Right lung (tissue), 5 donors: ENCODE data around the gene IKZF2. TPM values are rescaled to one million over a fixed set of nuclear protein-coding genes. Genes with fewer than 3 reads are reported as not detected.
A peak's percentile ranks its signal among the peaks of the same experiment; 100 is the strongest.

Experiments
- DNase-seq, 2 donors: peaks; one replicate each; pipeline ENCODE4 v3.0.0-alpha.2; 2013
- polyA plus RNA-seq, 5 donors: library from polyadenylated mRNA; unstranded; fragments of 120-200 nt; gene quantifications; one replicate each; pipeline versions ENCODE4 v1.2.1 to v1.2.3, GENCODE V29; 2013; ENCODE audit warnings: inconsistent platforms in 1 of 5, low replicate concordance in 1 of 5; ENCODE audit not compliant: insufficient read length in 5 of 5, insufficient read depth in 1 of 5

The IKZF2 gene
- polyA plus RNA-seq, 5 donors, result 5.7 to 15.5 (median 14.7) TPM

GRCh38 chr2:213156717-213157116 is 5.3 kb upstream of the IKZF2 start:
- DNase-seq, result no peak

- DNase-seq, result no peak
These were observed 1.5 kb upstream of the IKZF2 start for GRCh38 chr2:213152888-213153287.

DNA sequence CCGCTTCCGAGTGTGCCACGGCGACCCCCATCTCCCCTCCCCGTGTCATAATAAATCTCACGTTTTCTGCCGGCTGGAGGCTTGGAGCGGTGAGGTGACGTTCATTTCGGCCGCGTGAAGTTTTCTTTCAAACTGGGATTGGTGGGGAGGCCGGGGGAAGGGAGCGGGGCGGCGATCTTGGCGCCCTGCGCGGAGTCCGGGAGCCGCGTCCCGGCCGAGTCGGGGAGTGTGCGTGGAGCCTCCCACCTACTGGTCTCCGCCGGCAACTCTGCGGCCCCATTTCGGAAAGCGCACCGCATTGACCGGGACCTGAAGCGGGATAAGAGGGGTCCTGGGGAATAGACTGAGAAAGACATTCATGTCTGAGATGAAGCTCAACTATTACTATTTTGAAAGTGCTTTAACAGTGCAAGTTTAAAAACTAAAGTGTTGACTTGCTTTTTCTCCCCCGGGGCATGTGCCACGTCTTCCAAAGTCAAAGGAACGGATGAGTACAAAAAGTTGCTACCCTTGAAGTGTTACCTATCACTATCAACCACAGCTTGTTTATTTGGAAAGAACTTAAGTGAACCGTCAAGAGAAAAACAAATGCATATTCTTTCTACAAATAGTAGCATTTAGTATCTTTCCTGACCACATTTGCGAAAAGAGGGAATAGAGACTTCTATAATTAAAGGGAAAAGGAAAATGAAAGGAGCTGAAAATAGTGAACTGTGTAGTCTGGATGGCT is 818 bp upstream of the IKZF2 start:
- DNase-seq, result peak in 1 of 2 donors; percentile 40

GRCh38 chr2:213150315-213151097 is 906 bp downstream of the IKZF2 start:
- peak; percentile 33 to 40 for DNase-seq

DNA sequence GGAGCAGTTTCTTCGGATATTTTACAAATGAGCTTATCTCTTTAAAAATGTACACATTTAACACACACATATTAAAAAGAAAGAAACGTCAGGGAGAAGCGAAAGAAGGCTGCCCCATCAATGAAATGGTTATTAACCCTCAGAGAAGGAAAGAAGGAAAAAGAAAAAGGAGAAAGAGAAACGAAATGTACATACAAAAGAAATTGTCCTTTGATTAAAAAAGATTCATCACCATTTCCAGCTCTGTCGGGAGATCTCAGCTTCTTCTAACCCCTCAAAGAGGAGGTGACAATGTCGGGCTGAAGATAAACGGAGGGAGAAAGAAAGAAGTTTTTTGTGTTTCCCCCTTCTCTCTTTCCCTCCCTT is 1.5 kb downstream of the IKZF2 start:
- no peak for DNase-seq

DNA sequence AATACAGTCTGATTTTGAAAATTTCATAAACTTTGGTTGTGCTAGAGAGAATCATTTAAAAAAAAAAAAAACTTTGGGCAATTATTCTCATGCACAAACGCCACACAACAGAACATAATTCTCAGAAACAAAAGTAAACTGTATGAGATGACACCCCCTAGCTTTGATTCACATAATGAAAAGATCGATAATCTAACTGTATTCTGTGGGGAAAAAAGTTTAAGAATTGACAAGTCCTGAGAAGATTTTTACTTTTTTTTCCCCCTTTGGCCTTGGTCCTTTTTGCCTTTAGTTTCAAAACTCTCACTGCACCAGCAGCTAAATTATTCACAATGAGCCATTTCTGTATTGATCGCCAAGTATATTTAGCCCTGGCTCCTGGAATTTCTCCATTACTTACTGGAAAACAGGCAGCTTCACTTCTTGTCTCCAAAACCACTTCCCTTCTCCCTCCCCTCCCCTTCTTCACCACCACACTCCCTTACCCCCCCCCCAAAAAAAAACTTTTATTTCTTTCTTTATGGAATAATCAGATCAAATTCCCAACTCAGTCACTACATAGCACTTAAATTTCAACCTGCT is 2.0 kb downstream of the IKZF2 start:
- DNase-seq, result no peak

GRCh38 chr2:213148572-213149261 is 2.7 kb downstream of the IKZF2 start:
- DNase-seq, result no peak

DNA sequence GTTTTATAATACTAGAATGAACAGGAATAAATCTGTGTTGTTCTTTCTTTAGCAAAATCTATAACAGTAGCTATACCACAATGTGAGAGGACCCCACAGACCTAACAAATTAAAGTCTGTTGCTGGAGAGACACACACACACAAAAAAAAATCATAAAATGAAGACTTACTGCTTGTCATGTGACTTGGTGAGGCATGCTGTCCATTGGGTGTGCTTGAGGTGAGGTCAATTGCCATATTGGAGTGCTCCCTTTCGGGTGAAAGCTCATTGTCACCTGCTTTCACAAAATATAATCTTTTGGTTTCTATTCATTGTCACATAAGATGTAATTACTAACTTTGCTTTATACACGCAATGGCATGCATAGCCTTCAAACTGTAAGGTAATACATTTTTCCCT is 3.9 kb downstream of the IKZF2 start:
- DNase-seq, result no peak

DNA sequence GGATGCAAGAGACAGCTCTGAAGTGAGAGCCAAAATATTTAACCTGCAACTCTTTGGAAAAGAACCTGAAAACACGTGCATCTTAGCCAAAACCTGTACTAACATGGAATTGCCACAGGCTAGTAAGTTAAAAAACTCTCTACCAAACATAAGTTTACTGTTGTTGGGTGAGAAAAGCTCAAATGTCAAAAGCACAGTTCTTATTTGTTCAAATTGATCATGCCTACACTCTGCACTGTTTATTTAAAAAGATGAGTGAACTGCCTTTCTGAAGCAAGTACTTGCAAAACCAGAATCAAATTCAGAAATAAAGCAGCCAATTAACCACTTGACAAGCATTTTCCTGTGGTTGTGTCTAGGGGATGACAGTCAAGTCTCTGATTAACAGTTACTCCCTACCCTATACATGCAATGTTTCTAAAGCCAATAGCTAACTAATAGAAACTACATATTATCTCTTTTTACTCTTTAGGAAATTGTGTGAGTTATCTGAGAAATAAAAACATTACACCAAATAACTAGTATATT is 5.6 kb downstream of the IKZF2 start:
- DNase-seq, result no peak

- no peak for DNase-seq
These were observed 14.3 kb downstream of the IKZF2 start for GRCh38 chr2:213137064-213137463.

DNA sequence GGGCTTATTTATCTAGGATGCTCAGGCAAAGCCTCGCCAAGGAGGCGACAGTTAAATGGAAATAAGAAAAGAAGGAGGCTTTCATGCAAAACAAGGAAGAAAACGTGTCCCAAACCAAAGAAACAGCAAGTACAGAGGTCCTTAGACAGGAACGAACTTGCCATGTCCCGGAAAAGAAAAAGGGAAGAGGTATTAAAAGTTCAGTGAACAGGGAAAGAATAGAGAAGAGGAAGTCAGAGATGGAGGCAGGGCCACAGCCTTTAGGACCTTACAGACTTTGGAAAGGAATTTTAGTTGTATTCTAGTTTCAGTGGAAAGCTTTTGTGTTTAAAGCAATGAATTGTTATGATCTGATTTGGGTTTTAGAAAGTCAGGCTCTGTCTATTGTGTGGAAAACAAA is 22.1 kb downstream of the IKZF2 start:
- no peak for DNase-seq

GRCh38 chr2:213125646-213126347 is 25.6 kb downstream of the IKZF2 start:
- DNase-seq, result no peak

- DNase-seq, result no peak
These were observed 28.7 kb downstream of the IKZF2 start for GRCh38 chr2:213122725-213123124.

- no peak for DNase-seq
These were observed 29.7 kb downstream of the IKZF2 start for GRCh38 chr2:213121690-213122089.

GRCh38 chr2:213119061-213119809 is 32.2 kb downstream of the IKZF2 start:
- peak in 1 of 2 donors; percentile 19 for DNase-seq

DNA sequence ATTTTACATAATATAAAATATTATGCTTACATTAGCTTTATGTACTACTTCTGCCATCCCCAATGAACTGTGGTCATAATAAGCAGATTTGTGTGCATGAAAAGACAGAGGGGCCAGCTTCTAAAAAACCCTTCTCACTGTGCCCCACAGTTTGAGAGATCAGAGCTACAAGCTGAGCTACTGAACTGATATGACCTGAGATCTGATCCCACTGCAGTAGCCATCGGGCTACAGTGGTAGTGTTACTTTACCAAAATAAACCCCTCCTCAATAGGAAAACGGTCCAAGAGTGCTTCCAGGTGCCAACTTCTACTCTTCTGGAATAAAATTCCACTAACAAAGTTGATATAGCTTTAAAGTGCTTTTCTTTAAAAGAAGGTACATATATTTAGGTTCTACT is 43.1 kb downstream of the IKZF2 start:
- DNase-seq, result no peak

DNA sequence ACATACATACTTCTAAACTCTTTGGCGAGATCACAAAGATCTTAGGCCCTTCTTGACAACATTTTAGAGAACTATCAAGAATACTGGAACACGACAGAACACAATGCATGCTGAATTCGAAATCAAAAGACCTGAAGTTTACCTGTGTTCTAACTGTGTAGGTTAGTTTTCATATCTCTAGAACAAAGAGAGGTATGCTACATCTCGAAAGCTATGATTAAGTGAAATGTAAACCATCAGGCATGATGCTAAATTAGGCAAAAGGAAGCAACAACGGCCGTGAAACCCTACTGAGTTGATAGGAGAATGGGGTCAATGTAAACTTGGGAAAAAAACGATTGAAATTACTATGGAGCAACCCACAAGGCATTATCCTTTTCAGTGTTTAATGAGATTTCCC is 43.7 kb downstream of the IKZF2 start:
- DNase-seq, result no peak

DNA sequence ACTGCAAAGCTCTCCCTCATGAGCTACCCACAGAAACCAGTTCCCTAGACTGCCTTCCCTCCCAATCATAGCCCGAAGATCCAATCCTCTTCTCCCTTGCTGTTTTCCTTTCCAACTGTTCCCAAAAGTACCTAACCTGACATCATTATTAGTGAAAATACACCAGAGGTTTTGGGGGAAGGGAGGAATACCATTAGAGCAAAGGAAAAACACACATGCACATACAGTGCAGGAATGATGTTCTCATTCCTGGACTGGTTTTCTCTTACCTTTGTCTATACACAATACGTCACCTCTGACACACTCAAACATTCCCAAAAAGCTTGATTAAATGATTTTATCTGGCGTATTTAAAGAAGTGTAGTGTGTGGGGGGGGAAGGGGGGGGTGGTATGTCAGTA is 46.2 kb downstream of the IKZF2 start:
- DNase-seq, result no peak

- no peak for DNase-seq
These were observed 46.6 kb downstream of the IKZF2 start for GRCh38 chr2:213104903-213105202.

- DNase-seq, result peak; percentile 12 to 31
These were observed 47.1 kb downstream of the IKZF2 start for GRCh38 chr2:213104092-213104902.
